Measurements from ENCODE around the gene EYS.

EYS gene

DNA sequence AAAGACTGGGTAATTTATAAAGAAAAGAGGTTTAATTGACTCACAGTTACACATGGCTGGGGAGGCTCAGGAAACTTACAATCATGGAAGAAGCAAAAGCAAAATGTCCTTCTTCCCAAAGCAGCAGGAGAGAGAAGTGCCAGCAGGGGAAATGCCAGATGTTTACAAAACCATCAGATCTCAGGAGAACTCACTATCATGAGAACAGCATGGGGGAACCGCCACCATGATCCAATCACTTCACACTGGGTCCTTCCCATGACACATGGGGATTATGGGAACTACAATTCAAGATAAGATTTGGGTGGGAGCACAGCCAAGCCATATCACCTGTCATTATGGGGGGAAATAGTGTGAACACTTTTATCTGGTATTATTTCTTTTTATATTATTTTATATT, 557.2 kb downstream of the EYS start:
- H3K36me3 ChIP-seq (ENCODE audit: insufficient read depth, low read length): no peaks in the 10 kb centered on the region
- no peak overlapping the region for H3K9ac ChIP-seq (ENCODE audit: low read depth, low read length)
- no peaks in the 10 kb centered on the region for H3K27me3 ChIP-seq (ENCODE audit: control insufficient read depth, insufficient read depth, low read length)
- H3K9me3 ChIP-seq (replicated peaks; ENCODE audit: low read length): no peaks in the 10 kb centered on the region
- H3K4me1 ChIP-seq (ENCODE audit: control insufficient read depth, insufficient read depth, low read length): no peaks in the 10 kb centered on the region
- no peak overlapping the region for H3K4me3 ChIP-seq (ENCODE audit: low read length)
- H3K4me2 ChIP-seq (ENCODE audit: low read length): no peak overlapping the region

DNA sequence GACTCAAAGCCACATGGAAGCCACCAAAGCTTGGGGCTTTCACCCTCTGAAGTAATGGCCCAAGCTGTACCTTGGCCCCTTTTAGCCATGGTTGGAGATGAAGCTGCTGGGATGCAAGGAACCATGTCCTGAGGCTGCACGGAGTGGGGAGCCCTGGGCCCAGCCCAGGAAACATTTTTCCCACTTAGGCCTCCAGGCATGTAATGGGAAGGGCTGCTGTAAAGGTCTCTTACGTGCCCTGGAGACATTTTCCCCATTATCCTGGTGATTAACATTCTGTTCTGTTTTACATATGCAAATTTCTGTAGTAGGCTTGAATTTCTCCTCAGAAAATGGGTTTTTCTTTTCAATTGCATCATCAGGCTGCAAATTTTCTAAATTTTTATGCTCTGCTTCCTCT, 558.2 kb downstream of the EYS start:
- Histone ChIP-seq H3K27me3 (ENCODE audit: control insufficient read depth, insufficient read depth, low read length) (no peaks in the 10 kb centered on the region), H3K36me3 (ENCODE audit: insufficient read depth, low read length) (no peaks in the 10 kb centered on the region), H3K9me3 (replicated peaks; ENCODE audit: low read length) (no peaks in the 10 kb centered on the region), H3K4me2 (ENCODE audit: low read length) (no peak overlapping the region), H3K4me3 (ENCODE audit: low read length) (no peak overlapping the region), H3K9ac (ENCODE audit: low read depth, low read length) (no peak overlapping the region), H3K4me1 (ENCODE audit: control insufficient read depth, insufficient read depth, low read length) (no peaks in the 10 kb centered on the region)

DNA sequence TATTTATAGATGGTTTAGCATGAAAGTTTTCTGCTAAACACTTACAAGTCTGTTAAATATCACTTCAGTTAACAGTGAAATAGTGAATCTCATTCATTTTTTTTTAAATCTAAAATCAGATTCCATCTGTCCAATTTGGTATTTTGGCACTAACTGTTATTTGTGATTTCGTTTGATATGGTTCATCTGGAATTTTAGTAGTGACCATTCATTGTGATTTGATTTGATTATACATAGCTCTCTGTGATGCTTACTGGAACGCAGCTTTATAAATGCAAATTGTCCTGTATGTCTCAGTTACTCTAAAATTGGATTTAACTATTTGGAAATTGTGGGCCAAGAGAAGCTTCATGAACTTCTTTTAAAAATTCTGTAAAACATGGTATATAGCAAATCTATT, 571.5 kb downstream of the EYS start:
- H3K36me3 ChIP-seq (ENCODE audit: insufficient read depth, low read length): no peaks in the 10 kb centered on the region
- H3K4me2 ChIP-seq (ENCODE audit: low read length): no peak overlapping the region
- no peaks in the 10 kb centered on the region for H3K4me1 ChIP-seq (ENCODE audit: control insufficient read depth, insufficient read depth, low read length)
- no peak overlapping the region for H3K9ac ChIP-seq (ENCODE audit: low read depth, low read length)
- H3K4me3 ChIP-seq (ENCODE audit: low read length): no peak overlapping the region
- no peaks in the 10 kb centered on the region for H3K9me3 ChIP-seq (replicated peaks; ENCODE audit: low read length)
- H3K27me3 ChIP-seq (ENCODE audit: control insufficient read depth, insufficient read depth, low read length): no peaks in the 10 kb centered on the region

DNA sequence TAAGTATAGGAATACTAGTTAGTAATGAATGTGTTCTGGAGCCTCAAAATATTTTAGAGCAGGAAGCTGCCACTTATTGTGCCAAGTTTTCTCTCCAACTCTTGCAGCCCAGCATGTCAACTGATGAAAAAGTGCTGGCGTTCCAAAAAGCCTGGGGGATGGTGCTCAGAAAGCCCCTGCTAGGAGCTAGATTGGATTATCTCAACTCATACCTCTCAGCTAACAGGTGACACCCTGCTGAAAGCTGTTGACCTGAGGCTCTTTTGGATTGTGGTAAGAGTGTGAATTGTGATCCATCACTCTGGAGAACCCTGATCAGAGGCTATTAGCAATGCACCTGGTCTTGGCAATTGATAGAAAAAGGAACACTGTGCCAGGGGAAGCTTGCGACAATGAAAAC, 580.4 kb downstream of the EYS start:
- Histone ChIP-seq H3K36me3 (ENCODE audit: insufficient read depth, low read length) (no peaks in the 10 kb centered on the region), H3K4me1 (ENCODE audit: control insufficient read depth, insufficient read depth, low read length) (no peaks in the 10 kb centered on the region), H3K4me3 (ENCODE audit: low read length) (no peak overlapping the region), H3K4me2 (ENCODE audit: low read length) (no peak overlapping the region), H3K9me3 (replicated peaks; ENCODE audit: low read length) (peaks cover 3% of the 10 kb centered on the region), H3K27me3 (ENCODE audit: control insufficient read depth, insufficient read depth, low read length) (no peaks in the 10 kb centered on the region), H3K9ac (ENCODE audit: low read depth, low read length) (no peak overlapping the region)

DNA sequence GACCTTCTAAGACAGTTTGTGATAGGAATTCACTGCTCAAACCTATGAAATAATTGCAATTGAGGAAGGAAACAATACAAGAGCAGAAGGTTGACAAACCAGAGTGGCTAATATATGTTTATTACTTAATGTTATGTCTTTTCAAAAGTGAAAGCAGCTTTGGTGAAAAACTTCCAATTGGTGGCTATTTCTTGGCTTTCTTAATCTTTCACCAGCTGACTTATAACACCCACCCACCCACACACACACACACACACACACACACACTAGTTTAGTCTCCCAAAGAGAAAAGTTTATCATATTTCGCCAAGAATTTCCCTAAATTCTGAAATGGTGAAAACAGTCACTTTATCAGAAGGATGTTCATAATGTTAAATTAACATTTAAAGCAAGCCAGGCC, 583.5 kb downstream of the EYS start:
- no peak overlapping the region for H3K4me3 ChIP-seq (ENCODE audit: low read length)
- no peaks in the 10 kb centered on the region for H3K27me3 ChIP-seq (ENCODE audit: control insufficient read depth, insufficient read depth, low read length)
- no peaks in the 10 kb centered on the region for H3K36me3 ChIP-seq (ENCODE audit: insufficient read depth, low read length)
- no peaks in the 10 kb centered on the region for H3K4me1 ChIP-seq (ENCODE audit: control insufficient read depth, insufficient read depth, low read length)
- no peak overlapping the region for H3K4me2 ChIP-seq (ENCODE audit: low read length)
- H3K9me3 ChIP-seq (replicated peaks; ENCODE audit: low read length): peaks cover 7% of the 10 kb centered on the region
- no peak overlapping the region for H3K9ac ChIP-seq (ENCODE audit: low read depth, low read length)

DNA sequence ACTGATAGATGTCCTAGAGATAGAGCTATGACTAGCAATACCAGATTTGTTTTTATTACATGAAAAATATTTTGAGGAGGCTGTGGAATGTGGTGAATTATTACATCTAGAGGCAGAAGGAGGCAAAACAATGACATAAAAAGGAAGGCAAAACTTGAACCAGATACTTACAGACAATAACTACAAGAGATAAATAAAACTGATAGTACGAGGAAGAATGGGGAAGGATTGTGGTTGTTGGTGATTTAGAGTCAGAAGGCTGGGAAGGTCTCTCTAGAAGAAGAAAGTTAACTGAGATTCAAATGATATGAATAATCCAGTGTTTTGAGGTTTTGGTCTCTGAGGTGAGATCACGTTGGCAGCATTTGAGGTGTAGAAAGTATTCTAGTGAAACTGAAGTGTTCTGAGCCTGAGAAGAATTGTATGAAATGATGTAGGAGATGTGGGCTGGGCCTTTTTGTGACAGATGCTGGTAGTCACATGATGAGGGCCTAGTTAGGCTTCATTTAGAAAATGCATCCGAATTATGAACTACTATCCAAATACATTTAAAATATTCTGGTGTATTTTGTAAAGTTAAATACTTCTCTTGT, 589.1 kb downstream of the EYS start:
- Histone ChIP-seq H3K27me3 (ENCODE audit: control insufficient read depth, insufficient read depth, low read length) (no peaks in the 10 kb centered on the region), H3K4me3 (ENCODE audit: low read length) (no peak overlapping the region), H3K36me3 (ENCODE audit: insufficient read depth, low read length) (no peaks in the 10 kb centered on the region), H3K4me1 (ENCODE audit: control insufficient read depth, insufficient read depth, low read length) (no peaks in the 10 kb centered on the region), H3K4me2 (ENCODE audit: low read length) (no peak overlapping the region), H3K9ac (ENCODE audit: low read depth, low read length) (no peak overlapping the region), H3K9me3 (replicated peaks; ENCODE audit: low read length) (peaks cover 8% of the 10 kb centered on the region)

DNA sequence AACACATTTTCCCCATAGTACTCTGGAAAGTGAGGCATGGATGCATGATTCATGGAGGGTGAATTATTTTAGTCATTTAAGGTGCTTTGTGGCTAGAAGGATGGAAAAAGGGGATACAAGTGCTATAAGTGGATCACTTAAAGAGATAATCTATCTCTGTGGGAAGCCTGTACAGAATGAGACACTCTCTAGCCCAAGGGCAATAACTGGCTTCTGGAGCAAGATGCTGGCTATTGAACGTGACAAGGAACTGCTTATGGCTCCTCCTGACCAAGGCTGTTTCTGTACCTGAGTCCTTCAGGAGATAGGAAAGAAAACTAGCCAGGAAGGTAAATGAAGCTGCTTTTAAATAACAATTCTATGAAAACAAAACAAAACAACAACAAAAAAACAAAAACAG, 590.7 kb downstream of the EYS start:
- H3K27me3 ChIP-seq (ENCODE audit: control insufficient read depth, insufficient read depth, low read length): no peaks in the 10 kb centered on the region
- H3K36me3 ChIP-seq (ENCODE audit: insufficient read depth, low read length): no peaks in the 10 kb centered on the region
- peaks cover 8% of the 10 kb centered on the region for H3K9me3 ChIP-seq (replicated peaks; ENCODE audit: low read length)
- H3K4me2 ChIP-seq (ENCODE audit: low read length): no peak overlapping the region
- H3K9ac ChIP-seq (ENCODE audit: low read depth, low read length): no peak overlapping the region
- H3K4me1 ChIP-seq (ENCODE audit: control insufficient read depth, insufficient read depth, low read length): no peaks in the 10 kb centered on the region
- H3K4me3 ChIP-seq (ENCODE audit: low read length): no peak overlapping the region

DNA sequence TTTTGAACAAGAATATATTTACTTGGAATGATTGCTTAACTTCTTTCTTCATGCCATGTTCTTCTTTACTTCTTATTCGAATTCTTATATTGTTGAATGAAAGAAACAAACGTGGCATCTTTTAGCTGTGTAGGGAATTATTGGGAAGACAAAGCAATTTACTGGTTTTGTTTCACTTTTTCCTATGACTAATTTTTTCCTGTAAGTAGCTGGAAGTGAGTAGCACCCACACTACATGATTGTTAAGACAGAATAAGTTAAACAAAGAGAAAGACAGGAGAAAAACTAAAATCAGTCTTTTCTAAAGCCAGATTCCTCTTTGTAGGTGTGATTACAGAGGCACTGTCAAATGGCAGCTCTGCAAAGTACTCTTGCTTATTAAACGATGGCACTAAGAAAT, 593.4 kb downstream of the EYS start:
- Histone ChIP-seq H3K4me1 (ENCODE audit: control insufficient read depth, insufficient read depth, low read length) (no peaks in the 10 kb centered on the region), H3K4me2 (ENCODE audit: low read length) (no peak overlapping the region), H3K9ac (ENCODE audit: low read depth, low read length) (no peak overlapping the region), H3K4me3 (ENCODE audit: low read length) (no peak overlapping the region), H3K36me3 (ENCODE audit: insufficient read depth, low read length) (no peaks in the 10 kb centered on the region), H3K27me3 (ENCODE audit: control insufficient read depth, insufficient read depth, low read length) (no peaks in the 10 kb centered on the region), H3K9me3 (replicated peaks; ENCODE audit: low read length) (peaks cover 3% of the 10 kb centered on the region)

DNA sequence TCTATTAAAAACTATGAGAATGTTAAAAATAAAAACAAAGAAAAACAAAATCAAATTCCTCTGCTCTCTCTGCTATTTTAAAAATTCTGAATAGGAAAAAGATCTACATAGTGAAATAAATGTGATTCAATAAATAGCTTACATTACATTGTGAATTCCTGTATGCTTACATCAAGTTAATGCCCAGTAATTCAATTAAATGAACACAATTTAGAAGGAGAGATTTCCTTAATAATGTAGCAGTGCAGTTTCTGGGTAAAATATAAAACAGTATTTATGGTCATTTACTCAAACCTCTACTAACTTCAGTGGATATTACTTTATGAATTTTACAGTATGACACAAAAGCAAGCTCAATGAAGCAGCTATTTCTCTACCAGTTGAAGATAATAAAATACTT, 594.6 kb downstream of the EYS start:
- H3K27me3 ChIP-seq (ENCODE audit: control insufficient read depth, insufficient read depth, low read length): no peaks in the 10 kb centered on the region
- no peak overlapping the region for H3K4me3 ChIP-seq (ENCODE audit: low read length)
- no peak overlapping the region for H3K9ac ChIP-seq (ENCODE audit: low read depth, low read length)
- no peak overlapping the region for H3K4me2 ChIP-seq (ENCODE audit: low read length)
- H3K4me1 ChIP-seq (ENCODE audit: control insufficient read depth, insufficient read depth, low read length): no peaks in the 10 kb centered on the region
- H3K9me3 ChIP-seq (replicated peaks; ENCODE audit: low read length): peaks cover 3% of the 10 kb centered on the region
- no peaks in the 10 kb centered on the region for H3K36me3 ChIP-seq (ENCODE audit: insufficient read depth, low read length)

DNA sequence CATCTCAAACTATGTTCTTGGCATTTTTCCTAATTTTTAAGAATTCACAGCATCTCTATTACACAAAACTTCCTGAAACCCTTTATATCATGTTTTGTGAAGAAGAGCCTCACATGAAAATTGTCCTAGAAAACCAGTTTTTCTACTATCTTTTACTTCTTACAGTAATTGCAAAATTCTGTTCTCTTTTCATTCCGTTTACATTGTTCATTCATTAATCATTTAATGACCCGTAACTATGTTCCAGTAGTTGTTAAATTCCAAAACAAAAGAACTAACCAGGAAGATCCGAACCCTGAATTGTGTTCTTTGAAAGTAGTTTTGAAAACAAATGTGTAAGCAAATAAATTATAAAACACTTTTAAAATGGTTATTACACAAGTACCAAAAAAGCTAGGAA, 597.0 kb downstream of the EYS start:
- H3K9ac ChIP-seq (ENCODE audit: low read depth, low read length): no peak overlapping the region
- no peak overlapping the region for H3K4me2 ChIP-seq (ENCODE audit: low read length)
- no peaks in the 10 kb centered on the region for H3K9me3 ChIP-seq (replicated peaks; ENCODE audit: low read length)
- no peaks in the 10 kb centered on the region for H3K36me3 ChIP-seq (ENCODE audit: insufficient read depth, low read length)
- no peaks in the 10 kb centered on the region for H3K27me3 ChIP-seq (ENCODE audit: control insufficient read depth, insufficient read depth, low read length)
- H3K4me1 ChIP-seq (ENCODE audit: control insufficient read depth, insufficient read depth, low read length): no peaks in the 10 kb centered on the region
- H3K4me3 ChIP-seq (ENCODE audit: low read length): no peak overlapping the region

DNA sequence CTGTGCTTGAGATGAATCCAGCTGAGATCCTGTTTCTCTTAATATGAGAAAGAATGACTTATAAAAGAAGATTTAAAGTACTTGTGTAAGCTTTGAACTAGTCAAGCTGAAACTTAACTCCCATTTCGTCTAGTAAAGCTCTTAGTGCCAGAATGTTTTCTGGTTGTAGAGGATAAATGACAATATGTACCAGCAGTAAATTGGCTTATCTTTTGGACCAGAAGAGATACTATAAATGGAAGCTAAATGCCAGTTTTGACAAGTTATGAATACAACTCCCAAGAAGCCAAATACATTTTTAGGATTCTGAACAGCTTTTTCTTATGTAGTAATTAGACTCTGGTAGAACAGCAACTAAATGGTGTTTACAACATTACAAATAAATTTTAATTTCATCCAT, 608.7 kb downstream of the EYS start:
- H3K27me3 ChIP-seq (ENCODE audit: control insufficient read depth, insufficient read depth, low read length): no peaks in the 10 kb centered on the region
- H3K4me3 ChIP-seq (ENCODE audit: low read length): no peak overlapping the region
- H3K4me2 ChIP-seq (ENCODE audit: low read length): no peak overlapping the region
- no peaks in the 10 kb centered on the region for H3K36me3 ChIP-seq (ENCODE audit: insufficient read depth, low read length)
- H3K4me1 ChIP-seq (ENCODE audit: control insufficient read depth, insufficient read depth, low read length): no peaks in the 10 kb centered on the region
- no peaks in the 10 kb centered on the region for H3K9me3 ChIP-seq (replicated peaks; ENCODE audit: low read length)
- no peak overlapping the region for H3K9ac ChIP-seq (ENCODE audit: low read depth, low read length)

DNA sequence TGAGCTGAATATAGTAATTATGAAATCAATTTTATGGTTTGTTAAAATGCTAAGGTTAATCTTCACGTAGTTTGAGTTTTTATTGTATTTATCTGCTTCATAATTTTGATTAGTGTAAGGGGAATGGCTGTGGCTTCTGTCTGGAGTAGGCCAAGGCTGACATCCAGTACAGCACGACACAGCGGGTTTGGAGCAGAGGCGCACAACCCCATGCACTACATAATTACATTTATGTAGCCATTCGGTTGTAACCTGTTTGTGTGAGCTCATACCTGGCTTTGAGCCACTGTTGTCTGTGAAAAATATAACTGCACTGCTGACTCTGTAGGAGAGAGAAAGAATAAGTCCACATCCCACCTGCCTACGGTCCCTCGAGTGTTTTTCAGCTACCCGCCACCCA, 615.5 kb downstream of the EYS start:
- H3K9me3 ChIP-seq (replicated peaks; ENCODE audit: low read length): peaks cover 7% of the 10 kb centered on the region
- H3K9ac ChIP-seq (ENCODE audit: low read depth, low read length): no peak overlapping the region
- H3K27me3 ChIP-seq (ENCODE audit: control insufficient read depth, insufficient read depth, low read length): no peaks in the 10 kb centered on the region
- no peak overlapping the region for H3K4me3 ChIP-seq (ENCODE audit: low read length)
- no peak overlapping the region for H3K4me2 ChIP-seq (ENCODE audit: low read length)
- H3K36me3 ChIP-seq (ENCODE audit: insufficient read depth, low read length): no peaks in the 10 kb centered on the region
- no peaks in the 10 kb centered on the region for H3K4me1 ChIP-seq (ENCODE audit: control insufficient read depth, insufficient read depth, low read length)

Data from skeletal muscle satellite cell (primary cell).